NT2/D1 (cell line): ENCODE results near the gene RND3.

Source experiments
- DNase-seq: peaks from one replicate; pipeline ENCODE4 v3.0.0-alpha.2; 2011; ENCODE audit warnings: low read depth, low spot score
- H3K27me3 ChIP-seq: 2 replicates; pipeline ENCODE4 v1.6.0; 2011; ENCODE audit warnings: mild to moderate bottlenecking; ENCODE audit not compliant: insufficient read length, insufficient read depth
- H3K36me3 ChIP-seq: 2 replicates; pipeline ENCODE4 v1.6.1; 2011; ENCODE audit warnings: mild to moderate bottlenecking, low read length, mixed read lengths; ENCODE audit not compliant: insufficient read depth, insufficient read length
- H3K4me1 ChIP-seq: 2 replicates; pipeline ENCODE4 v1.5.1; 2011; ENCODE audit not compliant: insufficient read depth, insufficient read length
- H3K4me3 ChIP-seq: 2 replicates; pipeline ENCODE4 v1.5.1; 2011; ENCODE audit warnings: low read depth; ENCODE audit not compliant: insufficient read length
- H3K9ac ChIP-seq: 2 replicates; pipeline ENCODE4 v1.6.0; 2011; ENCODE audit warnings: low read depth; ENCODE audit not compliant: insufficient read length
- H3K9me3 ChIP-seq: 2 replicates; pipeline ENCODE4 v1.5.1; 2011; ENCODE audit warnings: mild to moderate bottlenecking, low read length; ENCODE audit not compliant: insufficient read depth
- SUZ12 ChIP-seq: IDR thresholded peaks from 2 replicates; pipeline ENCODE4 v1.6.1; 2011; ENCODE audit not compliant: insufficient read length, insufficient read depth; ENCODE audit errors: extremely low read depth
- YY1 ChIP-seq: IDR thresholded peaks from 2 replicates; pipeline ENCODE4 v1.6.1; 2011; ENCODE audit not compliant: insufficient read length, insufficient read depth
- ZNF274 ChIP-seq: IDR thresholded peaks from 2 replicates; pipeline ENCODE4 v1.6.1; 2011; ENCODE audit warnings: mild to moderate bottlenecking, low read depth, low read length

RND3 gene

DNA sequence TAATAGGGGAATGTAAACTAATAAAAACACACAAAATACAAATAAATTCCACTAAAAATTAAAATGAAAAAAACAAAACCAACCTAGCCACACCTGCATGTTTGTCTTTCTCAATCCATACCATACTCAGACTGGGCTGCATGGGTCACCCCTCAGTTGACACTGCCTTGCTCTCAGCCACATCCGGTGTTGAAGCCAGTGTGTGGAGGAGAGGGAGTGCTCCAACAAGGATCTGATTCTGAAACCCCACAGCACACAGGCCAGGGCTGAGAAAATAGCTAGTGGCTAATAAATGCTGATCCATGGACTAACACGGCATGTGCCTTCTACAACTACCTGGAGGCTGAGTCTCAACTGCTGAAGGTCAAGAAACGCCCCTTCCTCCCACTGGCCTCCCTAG, 13.7 kb downstream of the RND3 start:
- H3K9ac ChIP-seq, result no peak overlapping the region
- DNase-seq, result no peak
- no peak overlapping the region for H3K4me3 ChIP-seq
- peaks cover 84% of the 10 kb centered on the region for H3K36me3 ChIP-seq
- H3K9me3 ChIP-seq, result no peaks in the 10 kb centered on the region
- TF ChIP-seq SUZ12 (no peak), YY1 (no peak), ZNF274 (no peak)
- no peaks in the 10 kb centered on the region for H3K4me1 ChIP-seq
- H3K27me3 ChIP-seq, result no peaks in the 10 kb centered on the region

DNA sequence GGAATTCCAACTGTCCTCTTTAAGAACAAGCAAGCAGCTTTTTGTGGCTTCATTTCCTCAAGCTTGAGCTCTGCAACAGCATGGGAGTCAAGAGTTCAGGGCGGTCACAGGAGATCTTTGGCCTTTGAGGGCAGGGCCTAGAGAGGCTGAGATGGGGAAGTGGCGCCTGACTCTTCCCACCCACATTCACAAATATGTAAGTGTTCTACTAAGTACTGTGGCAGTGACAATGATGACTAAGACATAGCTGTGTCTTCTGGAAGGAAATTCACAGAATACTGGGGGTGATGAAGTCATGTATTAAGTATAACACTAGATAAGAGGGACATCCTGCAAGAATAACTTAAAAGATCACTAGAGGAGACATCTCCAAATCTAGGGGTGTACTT, 15.0 kb downstream of the RND3 start:
- no peaks in the 10 kb centered on the region for H3K4me1 ChIP-seq
- peaks cover 92% of the 10 kb centered on the region for H3K36me3 ChIP-seq
- TF ChIP-seq ZNF274 (no peak), SUZ12 (no peak), YY1 (no peak)

DNA sequence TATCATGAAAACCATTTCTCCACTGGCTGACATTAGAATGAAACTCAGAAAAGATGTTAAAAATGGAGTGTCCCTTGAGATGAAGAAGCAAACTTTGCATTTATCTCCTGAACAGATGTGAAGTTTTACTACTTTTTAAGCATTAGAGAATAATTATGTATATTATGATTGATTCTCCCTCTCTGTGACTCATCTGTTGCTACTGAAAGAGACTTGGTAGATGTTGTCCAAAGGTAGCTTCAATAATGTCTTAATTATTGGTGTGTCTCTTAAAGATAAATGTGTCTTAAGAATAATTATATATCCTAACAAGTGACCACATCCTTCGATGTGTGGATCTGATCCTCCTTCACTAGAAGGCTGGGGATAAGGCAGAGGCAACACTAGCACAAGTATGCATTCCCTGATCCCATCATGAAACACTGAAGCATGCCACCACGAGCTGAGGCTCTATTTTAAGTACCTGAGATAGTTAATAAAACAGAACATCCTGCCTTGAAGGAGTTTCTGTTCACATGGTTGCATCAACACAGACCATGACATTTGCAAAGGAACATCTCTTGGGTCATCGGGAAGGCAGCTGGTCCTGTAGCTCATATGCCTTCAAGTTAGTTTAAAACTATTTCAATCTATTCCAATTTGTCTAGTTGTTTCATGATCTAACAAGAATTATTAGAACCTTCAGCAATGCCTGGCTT, 15.5 kb downstream of the RND3 start:
- Histone ChIP-seq H3K4me1 (no peaks in the 10 kb centered on the region), H3K9ac (no peak overlapping the region), H3K4me3 (no peak overlapping the region), H3K9me3 (no peaks in the 10 kb centered on the region), H3K27me3 (no peaks in the 10 kb centered on the region), H3K36me3 (peaks cover 88% of the 10 kb centered on the region)
- TF ChIP-seq SUZ12 (no peak), YY1 (no peak), ZNF274 (no peak)
- no peak for DNase-seq

More for the DNA sequence above, 15.0 kb downstream of the RND3 start:
- H3K27me3 ChIP-seq, result no peaks in the 10 kb centered on the region
- no peak for DNase-seq
- no peaks in the 10 kb centered on the region for H3K9me3 ChIP-seq
- no peak overlapping the region for H3K4me3 ChIP-seq
- no peak overlapping the region for H3K9ac ChIP-seq

DNA sequence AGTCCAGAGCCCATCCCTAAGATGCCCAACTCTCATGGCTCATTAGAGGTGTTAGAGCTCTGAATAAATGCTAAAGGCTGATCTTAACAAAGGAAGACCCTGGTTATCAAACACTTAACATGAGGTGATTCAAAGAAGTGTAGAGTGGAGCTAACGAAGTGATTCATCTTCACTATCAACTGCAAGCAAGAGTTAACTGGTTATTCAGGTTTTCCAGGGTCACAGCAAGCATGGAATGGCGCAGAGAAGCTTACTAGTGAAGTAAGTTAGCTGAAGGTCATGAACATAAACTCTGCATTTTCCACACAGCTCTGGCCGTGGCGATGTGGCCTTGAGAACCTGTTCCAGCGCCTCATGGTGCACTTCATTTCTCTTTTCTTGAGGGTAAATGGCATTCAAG, 17.0 kb downstream of the RND3 start:
- Histone ChIP-seq H3K36me3 (peaks cover 73% of the 10 kb centered on the region), H3K4me3 (no peak overlapping the region), H3K4me1 (no peaks in the 10 kb centered on the region), H3K9ac (no peak overlapping the region), H3K9me3 (no peaks in the 10 kb centered on the region), H3K27me3 (no peaks in the 10 kb centered on the region)
- TF ChIP-seq ZNF274, result no peak
- TF ChIP-seq YY1, result no peak
- no peak for TF ChIP-seq SUZ12
- DNase-seq, result no peak

DNA sequence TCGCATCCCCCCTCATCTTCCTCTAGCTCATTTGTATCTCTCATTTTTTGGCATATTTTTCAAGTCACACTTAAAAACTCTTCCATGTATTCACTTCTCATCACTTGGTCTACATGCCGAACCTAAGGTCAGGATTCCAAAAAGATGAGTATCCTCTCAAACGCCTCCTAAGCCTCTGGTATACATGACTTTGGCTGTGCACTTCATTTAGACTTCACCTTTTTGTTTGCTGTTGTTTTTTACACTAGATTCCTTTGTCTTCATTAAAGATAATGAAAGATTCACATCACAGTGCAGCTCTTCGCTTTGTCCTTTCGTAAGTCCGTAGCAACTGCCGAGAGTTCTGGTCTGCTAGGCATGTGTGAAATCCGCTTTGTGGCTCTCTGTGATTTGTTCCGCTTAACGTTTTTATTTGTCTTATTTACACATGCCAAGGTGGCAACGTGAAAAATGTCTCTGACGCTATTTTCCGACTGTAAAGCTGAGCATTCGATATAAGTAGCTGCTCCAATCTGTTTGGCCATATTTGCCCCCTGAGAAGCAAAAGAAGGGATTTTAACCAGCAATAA, 17.7 kb downstream of the RND3 start:
- Histone ChIP-seq H3K4me1 (no peaks in the 10 kb centered on the region), H3K36me3 (peaks cover 67% of the 10 kb centered on the region), H3K4me3 (no peak overlapping the region), H3K27me3 (no peaks in the 10 kb centered on the region), H3K9ac (no peak overlapping the region), H3K9me3 (no peaks in the 10 kb centered on the region)
- no peak for DNase-seq
- TF ChIP-seq YY1, result no peak

DNA sequence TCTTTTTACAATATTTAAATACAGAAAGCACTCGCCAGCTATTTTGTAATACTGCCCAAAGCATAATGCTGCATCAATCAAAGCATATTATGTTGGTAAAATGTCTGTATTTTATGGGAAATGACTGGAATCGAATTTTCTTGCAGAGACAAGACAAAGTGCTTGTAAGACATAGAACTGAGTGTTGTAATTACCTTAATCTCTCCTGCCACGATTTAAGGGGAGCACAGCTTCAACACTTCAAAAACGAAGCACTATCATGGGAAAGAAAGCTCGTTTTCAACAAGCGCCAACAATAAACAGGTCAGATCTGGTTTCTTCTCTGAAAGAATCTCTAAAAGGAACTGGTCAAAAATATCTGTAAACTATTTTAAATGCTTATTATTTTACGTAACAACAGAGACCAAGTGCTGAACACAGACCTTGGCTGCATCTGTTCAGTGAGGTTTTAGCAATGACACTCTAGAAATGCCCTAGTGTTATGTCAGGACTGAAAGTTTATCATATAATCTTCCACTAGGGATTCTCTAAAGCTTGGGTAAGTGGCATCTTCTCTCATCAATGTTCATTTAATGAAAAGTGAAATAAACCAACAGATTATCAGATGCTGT, 19.0 kb downstream of the RND3 start:
- Histone ChIP-seq H3K36me3 (peaks cover 54% of the 10 kb centered on the region), H3K4me3 (no peak overlapping the region), H3K9me3 (no peaks in the 10 kb centered on the region), H3K27me3 (no peaks in the 10 kb centered on the region), H3K4me1 (no peaks in the 10 kb centered on the region), H3K9ac (no peak overlapping the region)
- no peak for TF ChIP-seq ZNF274
- TF ChIP-seq SUZ12, result no peak
- TF ChIP-seq YY1, result no peak
- DNase-seq, result no peak

DNA sequence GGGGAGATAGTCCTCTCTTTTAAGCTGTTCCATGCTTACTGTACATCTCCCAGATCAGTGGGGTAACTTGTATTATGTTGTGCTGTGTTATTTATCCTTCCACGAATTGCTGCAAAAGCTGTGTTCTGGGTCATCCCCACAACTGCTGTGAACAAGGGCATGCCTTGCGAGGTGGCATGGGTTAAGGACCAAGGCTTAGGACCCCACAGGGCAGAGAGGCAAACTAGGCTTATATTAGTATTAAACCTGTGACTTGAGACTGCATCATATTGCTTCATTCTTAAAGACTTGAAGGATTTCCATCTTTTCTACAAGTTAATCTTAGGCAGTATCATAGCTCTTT, 19.9 kb downstream of the RND3 start:
- H3K36me3 ChIP-seq, result peaks cover 48% of the 10 kb centered on the region
- no peak for DNase-seq
- H3K4me1 ChIP-seq, result no peaks in the 10 kb centered on the region
- H3K9me3 ChIP-seq, result no peaks in the 10 kb centered on the region
- no peak overlapping the region for H3K9ac ChIP-seq
- TF ChIP-seq ZNF274, result no peak
- no peak for TF ChIP-seq YY1
- no peaks in the 10 kb centered on the region for H3K27me3 ChIP-seq
- no peak overlapping the region for H3K4me3 ChIP-seq
